Skeletal muscle satellite cell (primary cell): ENCODE data around the gene TMSB10. TPM values are rescaled to one million over a fixed set of nuclear protein-coding genes. Genes with fewer than 3 reads are reported as not detected.
"Not testable (repeated sequence)": the region's sequence is repeated elsewhere in the genome, so short reads cannot be mapped to it uniquely, and the experiment has no call there.

Source experiments
- H3K27me3 ChIP-seq: 2 replicates; pipeline ENCODE4 v1.7.0; 2013; ENCODE audit warnings: low read length; ENCODE audit not compliant: control insufficient read depth, insufficient read depth
- H3K36me3 ChIP-seq: 2 replicates; pipeline ENCODE4 v1.7.0; 2013; ENCODE audit warnings: mild to moderate bottlenecking, control low read depth, low read length; ENCODE audit not compliant: insufficient read depth
- H3K4me1 ChIP-seq: 2 replicates; pipeline ENCODE4 v1.7.0; 2013; ENCODE audit warnings: low read length; ENCODE audit not compliant: control insufficient read depth, insufficient read depth
- H3K4me2 ChIP-seq: 2 replicates; pipeline ENCODE4 v1.7.0; 2013; ENCODE audit warnings: mild to moderate bottlenecking, low read length
- H3K4me3 ChIP-seq: 2 replicates; pipeline ENCODE4 v1.7.0; 2013; ENCODE audit warnings: low read length
- H3K9ac ChIP-seq: 2 replicates; pipeline ENCODE4 v1.7.0; 2013; ENCODE audit warnings: mild to moderate bottlenecking, low read depth, low read length, moderate library complexity
- H3K9me3 ChIP-seq: replicated peaks from 2 replicates; pipeline ENCODE4 v1.7.0; 2013; ENCODE audit warnings: mild to moderate bottlenecking, control low read depth, low read length
- total RNA-seq: library from RNA; depleted of rRNA; stranded (reverse); fragments of >200 nt; gene quantifications from 2 replicates; pipeline ENCODE4 v1.2.3, GENCODE V29; 2012; rRNA removed

Gene TMSB10
- total RNA-seq, result 4,947 and 6,455 TPM in 2 replicates

- H3K27me3 ChIP-seq, result no peaks in the 10 kb centered on the region
- peak within 1 kb of the TSS; percentile 96 for H3K4me3 ChIP-seq
- peaks cover 14% of the 10 kb centered on the region for H3K4me1 ChIP-seq
- H3K4me2 ChIP-seq, result peak within 1 kb of the TSS; percentile 100
- peaks cover 19% of the 10 kb centered on the region for H3K36me3 ChIP-seq
- H3K9ac ChIP-seq, result peak within 1 kb of the TSS; percentile 99
- H3K9me3 ChIP-seq, result no peaks in the 10 kb centered on the region
Observed at GRCh38 chr2:84905181-84906107, at the start of gene TMSB10. TMSB10 (plus strand) TSS chr2:84905656.

- H3K9ac ChIP-seq, result no peak overlapping the region
- H3K36me3 ChIP-seq, result no peaks in the 10 kb centered on the region
- no peaks in the 10 kb centered on the region for H3K9me3 ChIP-seq
- H3K27me3 ChIP-seq, result peaks cover 23% of the 10 kb centered on the region
- no peak overlapping the region for H3K4me3 ChIP-seq
- no peak overlapping the region for H3K4me2 ChIP-seq
- H3K4me1 ChIP-seq, result no peaks in the 10 kb centered on the region
Observed at GRCh38 chr2:84855731-84856130, 49.7 kb upstream of the TMSB10 start.

- H3K27me3 ChIP-seq, result peaks cover 29% of the 10 kb centered on the region
- no peaks in the 10 kb centered on the region for H3K4me1 ChIP-seq
- no peaks in the 10 kb centered on the region for H3K36me3 ChIP-seq
- H3K4me3 ChIP-seq, result no peak overlapping the region
- no peaks in the 10 kb centered on the region for H3K9me3 ChIP-seq
- no peak overlapping the region for H3K9ac ChIP-seq
- no peak overlapping the region for H3K4me2 ChIP-seq
Observed at GRCh38 chr2:84856787-84857186, 48.7 kb upstream of the TMSB10 start.

- no peak overlapping the region for H3K4me3 ChIP-seq
- no peak overlapping the region for H3K9ac ChIP-seq
- H3K9me3 ChIP-seq, result no peaks in the 10 kb centered on the region
- H3K36me3 ChIP-seq, result no peaks in the 10 kb centered on the region
- no peaks in the 10 kb centered on the region for H3K4me1 ChIP-seq
- no peak overlapping the region for H3K4me2 ChIP-seq
- peaks cover 23% of the 10 kb centered on the region for H3K27me3 ChIP-seq
Observed at GRCh38 chr2:84857566-84857965, 47.9 kb upstream of the TMSB10 start.

DNA sequence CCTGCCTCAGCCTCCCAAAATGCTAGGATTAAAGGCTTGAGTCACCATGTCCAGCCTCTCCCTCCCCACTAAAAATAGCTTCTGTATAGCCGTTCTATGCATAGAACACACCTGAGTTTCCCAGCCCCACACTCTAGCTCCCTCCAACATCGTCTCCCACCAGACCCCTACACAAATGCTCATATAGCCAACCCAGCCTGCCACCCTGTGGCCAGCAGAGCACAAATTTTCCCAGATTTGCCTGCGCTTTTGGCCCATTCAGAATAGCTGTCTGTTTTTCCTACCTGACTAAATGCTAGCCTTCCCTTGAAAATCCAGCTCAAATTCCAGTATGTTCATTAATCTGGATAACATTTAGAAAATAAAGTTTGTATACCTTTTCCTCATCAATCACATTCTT lies 47.3 kb upstream of the TMSB10 start:
- Histone ChIP-seq H3K9ac (no peak overlapping the region), H3K36me3 (no peaks in the 10 kb centered on the region), H3K27me3 (peaks cover 22% of the 10 kb centered on the region), H3K4me2 (no peak overlapping the region), H3K9me3 (no peaks in the 10 kb centered on the region), H3K4me3 (no peak overlapping the region), H3K4me1 (no peaks in the 10 kb centered on the region)

- no peaks in the 10 kb centered on the region for H3K36me3 ChIP-seq
- no peak overlapping the region for H3K4me3 ChIP-seq
- no peak overlapping the region for H3K9ac ChIP-seq
- no peaks in the 10 kb centered on the region for H3K4me1 ChIP-seq
- H3K4me2 ChIP-seq, result no peak overlapping the region
- peaks cover 22% of the 10 kb centered on the region for H3K27me3 ChIP-seq
- no peaks in the 10 kb centered on the region for H3K9me3 ChIP-seq
Observed at GRCh38 chr2:84858937-84859336, 46.5 kb upstream of the TMSB10 start.

DNA sequence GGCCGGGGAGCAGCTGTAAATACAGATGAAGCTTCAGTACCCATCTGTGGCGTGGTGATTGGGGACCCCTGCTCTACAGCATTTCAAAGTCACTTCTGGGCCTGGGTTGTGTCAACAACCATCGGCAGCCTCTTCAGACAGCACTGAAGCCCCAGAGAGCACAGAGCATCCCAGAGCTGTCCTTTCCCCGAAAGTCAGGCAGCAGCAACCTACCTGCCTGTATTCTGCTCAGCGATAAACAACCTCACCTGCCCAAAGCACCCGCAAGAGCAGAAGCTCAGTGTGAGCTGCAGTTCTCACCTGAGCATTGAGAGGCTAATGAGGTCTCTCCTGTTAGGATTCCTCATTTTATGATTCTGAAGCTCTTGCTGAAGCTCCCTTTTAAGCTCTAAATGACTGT lies 43.9 kb upstream of the TMSB10 start:
- no peaks in the 10 kb centered on the region for H3K36me3 ChIP-seq
- H3K27me3 ChIP-seq, result peaks cover 13% of the 10 kb centered on the region
- H3K9ac ChIP-seq, result no peak overlapping the region
- H3K4me3 ChIP-seq, result no peak overlapping the region
- no peaks in the 10 kb centered on the region for H3K4me1 ChIP-seq
- H3K4me2 ChIP-seq, result no peak overlapping the region
- no peaks in the 10 kb centered on the region for H3K9me3 ChIP-seq

DNA sequence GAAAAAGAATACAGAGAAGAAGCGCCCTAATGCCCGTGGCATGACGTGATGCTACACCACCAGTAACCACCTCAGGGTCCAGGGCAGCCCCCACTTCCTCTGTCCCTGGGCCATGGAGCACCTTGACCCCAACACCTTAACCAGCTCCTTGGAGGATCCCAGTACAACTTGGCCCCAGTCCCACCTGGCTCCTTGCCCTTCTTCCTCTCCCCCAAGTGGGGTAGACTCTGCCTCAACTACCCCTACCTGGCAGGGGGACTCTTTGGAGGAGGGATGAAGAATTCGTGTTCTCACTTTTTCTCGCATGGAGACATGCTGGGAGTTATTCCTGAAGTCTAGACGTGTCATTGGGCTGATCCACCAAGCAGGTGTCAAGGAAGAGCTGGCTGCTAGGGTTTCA lies 43.5 kb upstream of the TMSB10 start:
- Histone ChIP-seq H3K4me2 (no peak overlapping the region), H3K9me3 (no peaks in the 10 kb centered on the region), H3K4me1 (no peaks in the 10 kb centered on the region), H3K4me3 (no peak overlapping the region), H3K27me3 (peaks cover 13% of the 10 kb centered on the region), H3K9ac (no peak overlapping the region), H3K36me3 (no peaks in the 10 kb centered on the region)

GRCh38 chr2:84865181-84865783 lies 40.2 kb upstream of the TMSB10 start:
- no peak overlapping the region for H3K4me3 ChIP-seq
- H3K9me3 ChIP-seq, result no peaks in the 10 kb centered on the region
- no peaks in the 10 kb centered on the region for H3K36me3 ChIP-seq
- peaks cover 13% of the 10 kb centered on the region for H3K27me3 ChIP-seq
- no peaks in the 10 kb centered on the region for H3K4me1 ChIP-seq
- no peak overlapping the region for H3K4me2 ChIP-seq
- no peak overlapping the region for H3K9ac ChIP-seq

DNA sequence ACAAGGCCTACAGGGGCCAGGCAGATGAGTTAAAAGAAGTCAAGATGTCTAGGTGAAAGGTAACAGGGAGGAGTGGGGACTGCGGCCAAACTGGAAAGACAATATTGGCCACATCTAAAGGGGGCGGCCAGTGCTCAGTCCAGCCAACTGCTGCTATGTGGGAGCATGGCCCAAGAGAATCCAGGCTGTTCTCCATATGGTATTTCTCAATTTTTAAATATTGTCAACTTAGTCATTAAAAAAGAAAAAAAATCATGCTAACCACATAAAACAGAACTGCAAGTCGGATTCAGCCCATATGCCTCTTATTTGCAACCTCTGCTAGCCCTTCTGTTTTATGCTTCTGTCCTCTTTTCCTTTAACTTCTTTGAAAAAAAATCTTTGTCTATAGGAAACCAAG lies 39.3 kb upstream of the TMSB10 start:
- Histone ChIP-seq H3K4me1 (no peaks in the 10 kb centered on the region), H3K9me3 (no peaks in the 10 kb centered on the region), H3K27me3 (peaks cover 8% of the 10 kb centered on the region), H3K36me3 (no peaks in the 10 kb centered on the region), H3K4me2 (no peak overlapping the region), H3K4me3 (no peak overlapping the region), H3K9ac (no peak overlapping the region)

GRCh38 chr2:84868327-84868726 lies 37.1 kb upstream of the TMSB10 start:
- H3K36me3 ChIP-seq, H3K9ac ChIP-seq, H3K9me3 ChIP-seq, H3K27me3 ChIP-seq, H3K4me3 ChIP-seq, H3K4me1 ChIP-seq, H3K4me2 ChIP-seq: not testable (repeated sequence)

DNA sequence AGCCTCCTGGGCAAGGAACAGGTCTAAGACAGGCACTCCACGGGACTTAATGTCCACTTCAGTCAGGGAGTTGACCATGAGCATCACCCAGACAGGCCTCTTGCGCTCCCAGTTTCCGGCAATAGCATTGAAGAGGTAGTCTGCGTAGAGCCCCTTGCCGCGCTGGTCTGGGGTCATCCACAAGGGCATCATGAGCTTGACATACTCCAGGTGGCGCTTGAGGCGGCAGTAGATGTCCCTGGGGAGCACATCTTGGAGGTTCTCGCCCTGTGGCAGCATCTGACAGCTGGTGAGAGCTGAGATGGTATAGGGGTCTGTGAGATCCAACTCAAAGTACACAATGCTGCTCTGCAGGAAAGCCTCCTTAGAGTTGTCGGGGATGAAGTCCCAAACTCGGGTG lies 35.1 kb upstream of the TMSB10 start:
- no peak overlapping the region for H3K4me2 ChIP-seq
- H3K4me1 ChIP-seq, result no peaks in the 10 kb centered on the region
- H3K9ac ChIP-seq, result no peak overlapping the region
- peaks cover 4% of the 10 kb centered on the region for H3K27me3 ChIP-seq
- no peak overlapping the region for H3K4me3 ChIP-seq
- H3K36me3 ChIP-seq, result no peaks in the 10 kb centered on the region
- no peaks in the 10 kb centered on the region for H3K9me3 ChIP-seq
